Thyroid gland (tissue), 4 donors: ENCODE results near the gene PLEKHH1.

ENCODE experiments used
- CTCF ChIP-seq, 6 experiments: fragments of 200-600 bp in 3 of 6; fragments of 450-650 bp in 3 of 6; sonication (generic) in 3 of 6; IDR thresholded peaks; one replicate each; pipeline ENCODE4 v1.5.1; 2016 to 2019; ENCODE audit warnings: antibody characterized with exemption in 6 of 6, mild to moderate bottlenecking in 2 of 6, inconsistent platforms in 1 of 6, moderate library complexity in 1 of 6
- POLR2A ChIP-seq, 2 donors: fragments of 450-650 bp; IDR thresholded peaks; one replicate each; pipeline ENCODE4 v1.6.1; 2017; ENCODE audit warnings: antibody characterized with exemption in 2 of 2, mild to moderate bottlenecking in 2 of 2, moderate library complexity in 1 of 2

- TF ChIP-seq CTCF (IDR thresholded peaks at IDR 0.05) = no peak
- no peak for TF ChIP-seq POLR2A (IDR thresholded peaks at IDR 0.05)
These were observed 30.2 kb upstream of the PLEKHH1 start for GRCh38 chr14:67502867-67503266.
